Measurements from ENCODE around the gene SCN3A.

SCN3A gene

DNA sequence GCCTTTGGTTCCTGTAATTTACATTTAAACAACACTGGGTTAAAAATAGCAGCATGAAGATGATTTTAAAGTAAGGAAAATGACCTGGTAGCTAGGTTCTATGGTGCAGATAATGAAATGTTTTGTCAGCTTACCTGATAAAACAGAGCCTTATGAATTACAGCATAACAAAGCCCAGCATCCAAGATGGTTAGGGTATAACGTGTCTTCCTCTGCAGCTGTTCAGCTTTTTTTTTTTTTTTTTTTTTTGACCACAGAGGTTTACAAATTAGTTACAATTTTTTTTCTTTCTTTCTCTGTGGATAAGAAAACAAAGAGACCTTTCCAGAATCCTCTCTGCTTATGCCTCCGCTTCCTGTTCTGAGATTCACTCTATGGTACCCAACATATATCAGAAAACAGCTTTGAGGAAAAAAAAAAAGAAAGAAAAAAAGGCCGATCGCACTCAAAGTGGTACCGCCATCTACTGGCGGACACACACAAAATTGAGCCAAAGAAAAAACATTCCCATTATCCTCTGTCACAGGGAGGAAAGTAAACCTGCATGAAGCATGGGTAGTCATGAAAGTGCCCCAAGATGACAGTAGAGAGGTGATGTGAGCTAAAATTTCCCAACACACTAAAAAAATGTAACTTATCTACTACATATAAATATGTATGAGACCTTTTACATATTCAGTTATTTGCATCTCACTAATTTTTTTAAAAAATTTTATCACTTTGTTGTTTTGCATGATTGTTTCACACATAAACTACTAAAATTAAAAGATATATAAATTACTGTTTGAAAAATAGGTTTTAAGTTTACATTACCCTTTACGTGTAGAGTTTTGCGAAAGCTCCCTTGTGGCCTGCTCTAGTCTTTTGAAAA lies at the start of gene SCN3A:
Gene SCN3A, minus strand, starts transcription at position 362 of the 871 bp plus-strand sequence. CDS start 27,656 bp downstream, outside the sequence.
- no peak within 1 kb of the TSS for H2AFZ ChIP-seq
- H3K9me3 ChIP-seq (ENCODE audit: control insufficient read depth, low read length): no peaks in the 10 kb centered on the region
- no peaks in the 10 kb centered on the region for H3K27me3 ChIP-seq (ENCODE audit: control insufficient read depth, insufficient read depth, low read length)
- H3K9ac ChIP-seq: no peak within 1 kb of the TSS
- TF ChIP-seq, protein P1, sequence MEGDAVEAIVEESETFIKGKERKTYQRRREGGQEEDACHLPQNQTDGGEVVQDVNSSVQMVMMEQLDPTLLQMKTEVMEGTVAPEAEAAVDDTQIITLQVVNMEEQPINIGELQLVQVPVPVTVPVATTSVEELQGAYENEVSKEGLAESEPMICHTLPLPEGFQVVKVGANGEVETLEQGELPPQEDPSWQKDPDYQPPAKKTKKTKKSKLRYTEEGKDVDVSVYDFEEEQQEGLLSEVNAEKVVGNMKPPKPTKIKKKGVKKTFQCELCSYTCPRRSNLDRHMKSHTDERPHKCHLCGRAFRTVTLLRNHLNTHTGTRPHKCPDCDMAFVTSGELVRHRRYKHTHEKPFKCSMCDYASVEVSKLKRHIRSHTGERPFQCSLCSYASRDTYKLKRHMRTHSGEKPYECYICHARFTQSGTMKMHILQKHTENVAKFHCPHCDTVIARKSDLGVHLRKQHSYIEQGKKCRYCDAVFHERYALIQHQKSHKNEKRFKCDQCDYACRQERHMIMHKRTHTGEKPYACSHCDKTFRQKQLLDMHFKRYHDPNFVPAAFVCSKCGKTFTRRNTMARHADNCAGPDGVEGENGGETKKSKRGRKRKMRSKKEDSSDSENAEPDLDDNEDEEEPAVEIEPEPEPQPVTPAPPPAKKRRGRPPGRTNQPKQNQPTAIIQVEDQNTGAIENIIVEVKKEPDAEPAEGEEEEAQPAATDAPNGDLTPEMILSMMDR (IDR thresholded peaks at IDR 0.05): peak; percentile 66
- H3K79me2 ChIP-seq: no peaks in the 10 kb centered on the region
- H3K36me3 ChIP-seq (ENCODE audit: control insufficient read depth, insufficient read depth, low read length): no peaks in the 10 kb centered on the region
- no peak within 1 kb of the TSS for H3K27ac ChIP-seq
- H3K4me2 ChIP-seq (ENCODE audit: low read length): no peak within 1 kb of the TSS
- no peak within 1 kb of the TSS for H3K4me3 ChIP-seq (ENCODE audit: low read depth, low read length)
- H3K4me1 ChIP-seq: no peaks in the 10 kb centered on the region

GRCh38 chr2:165253178-165253577 lies 49.3 kb upstream of the SCN3A start:
- H3K4me3 ChIP-seq (ENCODE audit: low read depth, low read length): no peak overlapping the region
- H3K27me3 ChIP-seq (ENCODE audit: control insufficient read depth, insufficient read depth, low read length): no peaks in the 10 kb centered on the region
- no peaks in the 10 kb centered on the region for H3K9me3 ChIP-seq (ENCODE audit: control insufficient read depth, low read length)
- no peak overlapping the region for H2AFZ ChIP-seq
- H3K79me2 ChIP-seq: no peaks in the 10 kb centered on the region
- H3K9ac ChIP-seq: no peak overlapping the region
- H3K4me2 ChIP-seq (ENCODE audit: low read length): no peak overlapping the region
- H3K27ac ChIP-seq: no peak overlapping the region
- H3K4me1 ChIP-seq: no peaks in the 10 kb centered on the region
- TF ChIP-seq, protein P1 (IDR thresholded peaks at IDR 0.05): no peak
- H3K36me3 ChIP-seq (ENCODE audit: control insufficient read depth, insufficient read depth, low read length): no peaks in the 10 kb centered on the region

DNA sequence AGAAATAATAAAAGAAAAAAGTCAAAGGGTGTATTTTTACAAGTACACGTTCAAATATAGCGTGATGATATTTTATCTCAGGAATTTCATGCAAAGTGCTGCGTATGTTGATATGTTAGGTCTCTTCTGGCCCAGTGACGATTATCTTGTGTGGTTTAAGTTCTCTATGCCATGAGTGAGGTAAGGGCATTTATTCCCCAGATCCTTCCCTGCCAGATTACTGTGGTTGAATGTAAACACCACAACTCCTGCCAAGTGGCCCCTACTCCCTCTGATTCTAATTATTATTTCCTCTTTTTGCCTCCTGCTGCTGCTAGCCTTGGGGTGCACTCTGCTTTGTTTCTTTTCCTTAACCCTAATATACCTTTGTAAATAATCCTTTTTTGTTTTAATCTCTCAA lies 47.5 kb upstream of the SCN3A start:
- Histone ChIP-seq H3K9ac (no peak overlapping the region), H3K36me3 (ENCODE audit: control insufficient read depth, insufficient read depth, low read length) (no peaks in the 10 kb centered on the region), H2AFZ (no peak overlapping the region), H3K27ac (no peak overlapping the region), H3K27me3 (ENCODE audit: control insufficient read depth, insufficient read depth, low read length) (no peaks in the 10 kb centered on the region), H3K4me2 (ENCODE audit: low read length) (no peak overlapping the region), H3K4me3 (ENCODE audit: low read depth, low read length) (no peak overlapping the region), H3K79me2 (no peaks in the 10 kb centered on the region), H3K9me3 (ENCODE audit: control insufficient read depth, low read length) (no peaks in the 10 kb centered on the region), H3K4me1 (no peaks in the 10 kb centered on the region)
- TF ChIP-seq, protein P1 (IDR thresholded peaks at IDR 0.05): no peak

- TF ChIP-seq, protein P1 (IDR thresholded peaks at IDR 0.05): no peak
- H3K27ac ChIP-seq: no peak overlapping the region
- no peaks in the 10 kb centered on the region for H3K4me1 ChIP-seq
- H3K4me2 ChIP-seq (ENCODE audit: low read length): no peak overlapping the region
- no peaks in the 10 kb centered on the region for H3K27me3 ChIP-seq (ENCODE audit: control insufficient read depth, insufficient read depth, low read length)
- no peaks in the 10 kb centered on the region for H3K9me3 ChIP-seq (ENCODE audit: control insufficient read depth, low read length)
- no peak overlapping the region for H2AFZ ChIP-seq
- H3K36me3 ChIP-seq (ENCODE audit: control insufficient read depth, insufficient read depth, low read length): no peaks in the 10 kb centered on the region
- no peak overlapping the region for H3K9ac ChIP-seq
- no peaks in the 10 kb centered on the region for H3K79me2 ChIP-seq
- H3K4me3 ChIP-seq (ENCODE audit: low read depth, low read length): no peak overlapping the region
Observed at GRCh38 chr2:165248238-165248637, 44.4 kb upstream of the SCN3A start.
